Glutamatergic neuron (in vitro differentiated cells): ENCODE measurements around the gene STX2. TPM values are rescaled to one million over a fixed set of nuclear protein-coding genes. Genes with fewer than 3 reads are reported as not detected.
A peak's percentile ranks its signal among the peaks of the same experiment; 100 is the strongest.

Source experiments
- DNase-seq: peaks from one replicate; pipeline ENCODE4 v3.0.0; 2022
- H3K27ac Mint-ChIP-seq: one replicate; pipeline ENCODE4 v1.8.0; 2020; ENCODE audit warnings: mild to moderate bottlenecking, mixed read lengths, inconsistent platforms; ENCODE audit not compliant: unreplicated experiment
- H3K27me3 Mint-ChIP-seq: one replicate; pipeline ENCODE4 v1.8.0; 2020; ENCODE audit warnings: mild to moderate bottlenecking, moderate library complexity, mixed read lengths, inconsistent platforms; ENCODE audit not compliant: unreplicated experiment
- H3K36me3 Mint-ChIP-seq: one replicate; pipeline ENCODE4 v1.8.0; 2020; ENCODE audit warnings: mild to moderate bottlenecking, mixed read lengths, inconsistent platforms; ENCODE audit not compliant: unreplicated experiment
- H3K4me1 Mint-ChIP-seq: one replicate; pipeline ENCODE4 v1.8.0; 2020; ENCODE audit warnings: mild to moderate bottlenecking, low read depth, mixed read lengths, inconsistent platforms; ENCODE audit not compliant: unreplicated experiment
- H3K4me3 Mint-ChIP-seq: one replicate; pipeline ENCODE4 v1.8.0; 2020; ENCODE audit warnings: mild to moderate bottlenecking, mixed read lengths, inconsistent platforms; ENCODE audit not compliant: unreplicated experiment
- H3K9me3 Mint-ChIP-seq: one replicate; pipeline ENCODE4 v1.8.0; 2020; ENCODE audit warnings: mild to moderate bottlenecking, moderate library complexity, mixed read lengths, inconsistent platforms; ENCODE audit not compliant: unreplicated experiment
- CTCF ChIP-seq: fragments of 200-600 bp; sonication (generic); IDR thresholded peaks from one replicate; pipeline ENCODE4 v1.5.0; 2021; ENCODE audit not compliant: partially characterized antibody, unreplicated experiment
- total RNA-seq: library from RNA; stranded (reverse); fragmentation: NEBNext Ultra II Directional; extraction: Animal tissue kit (Norgen Biotek cat#: 25700); gene quantifications from one replicate; pipeline ENCODE4 v1.2.1, GENCODE V29; 2021; ENCODE audit not compliant: unreplicated experiment

STX2 gene
- total RNA-seq, 1 donor from 2014 or later: 76.5 TPM

- DNase-seq: no peak
- peaks cover 26% of the 10 kb centered on the region for H3K4me1 Mint-ChIP-seq
- H3K9me3 Mint-ChIP-seq: peaks cover 10% of the 10 kb centered on the region
- no peak overlapping the region for H3K4me3 Mint-ChIP-seq
- TF ChIP-seq CTCF: no peak
- H3K36me3 Mint-ChIP-seq: no peaks in the 10 kb centered on the region
- peaks cover 7% of the 10 kb centered on the region for H3K27me3 Mint-ChIP-seq
- no peak overlapping the region for H3K27ac Mint-ChIP-seq
These were observed 43.1 kb downstream of the STX2 start for GRCh38 chr12:130795906-130796305.

- Mint-ChIP-seq H3K9me3 (peaks cover 4% of the 10 kb centered on the region), H3K27ac (peak overlapping the region; percentile 92), H3K4me1 (peaks cover 25% of the 10 kb centered on the region), H3K36me3 (no peaks in the 10 kb centered on the region), H3K27me3 (peaks cover 7% of the 10 kb centered on the region), H3K4me3 (no peak overlapping the region)
- no peak for TF ChIP-seq CTCF
- DNase-seq: no peak
These were observed 45.5 kb downstream of the STX2 start for GRCh38 chr12:130793554-130793849.

- peaks cover 2% of the 10 kb centered on the region for H3K9me3 Mint-ChIP-seq
- no peak for TF ChIP-seq CTCF
- DNase-seq: peak; percentile 45
- H3K4me3 Mint-ChIP-seq: no peak overlapping the region
- peaks cover 9% of the 10 kb centered on the region for H3K27me3 Mint-ChIP-seq
- H3K27ac Mint-ChIP-seq: peak overlapping the region; percentile 92
- no peaks in the 10 kb centered on the region for H3K36me3 Mint-ChIP-seq
- peaks cover 30% of the 10 kb centered on the region for H3K4me1 Mint-ChIP-seq
These were observed 46.1 kb downstream of the STX2 start for GRCh38 chr12:130792821-130793553.

GRCh38 chr12:130791629-130792028 lies 47.4 kb downstream of the STX2 start:
- H3K36me3 Mint-ChIP-seq: no peaks in the 10 kb centered on the region
- peaks cover 9% of the 10 kb centered on the region for H3K27me3 Mint-ChIP-seq
- H3K27ac Mint-ChIP-seq: peak overlapping the region; percentile 62
- peaks cover 3% of the 10 kb centered on the region for H3K9me3 Mint-ChIP-seq
- DNase-seq: no peak
- peaks cover 35% of the 10 kb centered on the region for H3K4me1 Mint-ChIP-seq
- TF ChIP-seq CTCF: no peak
- H3K4me3 Mint-ChIP-seq: no peak overlapping the region

GRCh38 chr12:130788515-130788914 lies 50.5 kb downstream of the STX2 start:
- Mint-ChIP-seq H3K4me1 (peaks cover 34% of the 10 kb centered on the region), H3K36me3 (peaks cover 17% of the 10 kb centered on the region), H3K4me3 (peak overlapping the region; percentile 87), H3K27ac (peak overlapping the region; percentile 96), H3K27me3 (peaks cover 9% of the 10 kb centered on the region), H3K9me3 (peaks cover 6% of the 10 kb centered on the region)
- TF ChIP-seq CTCF: no peak
- peak; percentile 41 for DNase-seq
